GM18526 (cell line): ENCODE results near the gene MED31.

ENCODE experiments used
- POLR2A ChIP-seq: IDR thresholded peaks from 3 replicates; pipeline ENCODE4 v1.6.1; 2011; ENCODE audit not compliant: insufficient read length; ENCODE audit errors: extremely low read depth

The MED31 gene

GRCh38 chr17:6651354-6651918 is at the start of gene MED31, which contains the start of gene C17orf100:
Gene MED31, minus strand, starts transcription at chr17:6651605. Its CDS starts 77 bp downstream, at chr17:6651528.
Gene C17orf100, plus strand, starts transcription at chr17:6651762. Its CDS starts 152 bp downstream, at chr17:6651914.
- TF ChIP-seq POLR2A = peak; percentile 59

- no peak for TF ChIP-seq POLR2A
Observed at GRCh38 chr17:6700948-6701307, 49.5 kb upstream of the MED31 start.

DNA sequence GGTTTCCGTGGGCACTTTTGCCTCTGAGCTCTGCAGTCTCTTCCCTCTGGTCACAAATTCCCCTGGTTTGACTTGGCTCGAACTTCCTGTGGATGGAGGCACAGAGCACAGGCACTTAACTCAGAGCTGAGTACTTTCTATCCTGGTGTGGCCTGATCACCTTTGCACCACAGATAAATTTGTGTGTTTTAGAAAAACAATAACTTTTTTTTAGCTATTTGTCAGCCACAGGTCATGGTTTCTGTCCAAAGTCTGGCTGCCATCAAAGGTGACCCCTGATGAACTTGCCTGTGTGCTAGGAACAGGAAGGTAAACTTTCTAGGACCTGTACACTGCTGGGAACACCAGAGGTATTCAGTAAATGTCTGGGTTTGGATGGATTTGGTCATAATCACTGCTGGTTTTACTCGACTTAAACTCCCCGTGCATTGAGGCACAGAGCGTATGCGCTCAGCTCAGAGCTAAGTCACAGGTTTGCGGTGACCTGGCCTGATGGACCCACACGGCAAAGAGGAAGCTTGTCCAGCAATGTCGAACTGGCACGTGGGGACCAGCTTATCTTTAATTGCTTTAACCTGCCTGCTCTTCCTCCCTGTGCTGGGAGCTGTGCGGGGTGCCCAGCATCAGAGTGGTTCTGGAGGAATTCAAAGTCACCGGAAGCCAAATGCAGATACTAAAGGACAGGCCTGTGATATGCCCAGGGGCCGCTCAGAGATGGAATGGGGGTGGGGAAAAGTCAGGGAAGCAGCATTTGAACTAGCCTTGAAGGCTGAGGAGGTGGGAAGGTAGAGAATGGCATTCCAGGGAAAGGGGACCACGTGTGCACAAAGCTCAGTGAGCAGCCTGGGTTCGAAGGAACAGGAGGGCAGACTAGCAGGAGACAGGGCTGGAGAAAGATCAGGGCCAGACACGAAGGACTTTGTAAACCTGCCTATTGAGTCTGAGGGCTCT is 48.9 kb upstream of the MED31 start:
- no peak for TF ChIP-seq POLR2A

DNA sequence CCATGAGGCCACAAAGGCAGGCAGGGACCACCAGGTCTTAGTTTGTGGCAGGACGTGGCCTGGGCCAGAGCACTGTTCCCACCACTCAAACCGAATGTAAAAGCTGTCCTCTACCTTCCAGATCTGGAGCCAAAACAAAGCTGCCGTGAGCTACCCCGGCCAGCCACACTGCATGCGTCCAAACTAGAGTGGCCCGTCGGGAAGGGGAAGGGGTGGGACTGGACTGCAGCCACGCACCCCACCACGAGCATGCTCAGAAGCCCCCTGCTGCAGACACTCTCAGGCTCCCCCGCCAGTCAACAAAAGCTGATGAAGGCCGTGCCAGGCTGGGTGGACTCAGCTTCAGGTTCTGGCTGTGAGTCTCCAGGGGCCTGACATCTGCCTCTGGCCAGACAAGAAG is 46.6 kb upstream of the MED31 start:
- no peak for TF ChIP-seq POLR2A

DNA sequence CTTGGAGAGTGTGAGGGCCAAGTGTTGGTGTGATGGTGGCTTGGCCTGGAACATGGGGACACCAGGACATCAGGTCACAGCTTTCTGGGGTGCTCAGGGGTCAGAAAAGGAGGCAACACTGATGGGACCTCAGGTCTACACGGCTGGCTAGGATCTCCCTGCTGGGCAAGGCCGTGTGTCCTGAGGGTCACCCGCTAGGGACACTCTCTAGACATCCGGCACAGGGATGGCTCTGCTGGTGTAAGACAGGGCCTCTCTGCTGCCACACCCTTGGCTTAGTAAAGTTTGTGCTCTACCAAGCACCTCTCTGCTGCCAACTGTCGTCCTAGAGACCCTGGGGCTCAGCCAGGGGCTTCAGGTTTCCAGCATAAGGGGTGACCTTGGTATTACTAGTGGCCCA is 45.5 kb upstream of the MED31 start:
- TF ChIP-seq POLR2A = no peak

- no peak for TF ChIP-seq POLR2A
Observed at GRCh38 chr17:6695565-6695964, 44.2 kb upstream of the MED31 start.

GRCh38 chr17:6695051-6695450 is 43.6 kb upstream of the MED31 start:
- TF ChIP-seq POLR2A = no peak

- TF ChIP-seq POLR2A = no peak
Observed at GRCh38 chr17:6691546-6691945, 40.1 kb upstream of the MED31 start.

- no peak for TF ChIP-seq POLR2A
Observed at GRCh38 chr17:6690641-6691040, 39.2 kb upstream of the MED31 start.

DNA sequence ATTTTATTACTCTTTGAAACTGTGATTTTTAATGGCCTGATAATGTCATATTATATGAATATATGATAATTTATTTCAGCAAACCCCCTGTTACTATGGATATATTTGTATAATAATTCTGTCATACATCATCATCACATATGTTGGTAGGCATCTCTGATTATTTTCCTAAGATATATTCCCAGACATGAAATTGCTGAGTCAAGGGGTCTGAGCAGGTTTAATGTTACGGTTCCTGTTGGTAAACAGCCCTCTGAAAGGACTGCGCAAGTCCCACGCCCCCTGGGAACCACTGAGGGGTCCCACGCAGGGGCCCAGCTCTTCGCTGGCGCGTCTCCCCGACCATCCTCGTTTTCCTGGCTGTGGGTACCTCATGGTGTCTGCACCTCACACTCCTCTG is 37.5 kb upstream of the MED31 start:
- TF ChIP-seq POLR2A = no peak

GRCh38 chr17:6686026-6686425 is 34.6 kb upstream of the MED31 start:
- no peak for TF ChIP-seq POLR2A

DNA sequence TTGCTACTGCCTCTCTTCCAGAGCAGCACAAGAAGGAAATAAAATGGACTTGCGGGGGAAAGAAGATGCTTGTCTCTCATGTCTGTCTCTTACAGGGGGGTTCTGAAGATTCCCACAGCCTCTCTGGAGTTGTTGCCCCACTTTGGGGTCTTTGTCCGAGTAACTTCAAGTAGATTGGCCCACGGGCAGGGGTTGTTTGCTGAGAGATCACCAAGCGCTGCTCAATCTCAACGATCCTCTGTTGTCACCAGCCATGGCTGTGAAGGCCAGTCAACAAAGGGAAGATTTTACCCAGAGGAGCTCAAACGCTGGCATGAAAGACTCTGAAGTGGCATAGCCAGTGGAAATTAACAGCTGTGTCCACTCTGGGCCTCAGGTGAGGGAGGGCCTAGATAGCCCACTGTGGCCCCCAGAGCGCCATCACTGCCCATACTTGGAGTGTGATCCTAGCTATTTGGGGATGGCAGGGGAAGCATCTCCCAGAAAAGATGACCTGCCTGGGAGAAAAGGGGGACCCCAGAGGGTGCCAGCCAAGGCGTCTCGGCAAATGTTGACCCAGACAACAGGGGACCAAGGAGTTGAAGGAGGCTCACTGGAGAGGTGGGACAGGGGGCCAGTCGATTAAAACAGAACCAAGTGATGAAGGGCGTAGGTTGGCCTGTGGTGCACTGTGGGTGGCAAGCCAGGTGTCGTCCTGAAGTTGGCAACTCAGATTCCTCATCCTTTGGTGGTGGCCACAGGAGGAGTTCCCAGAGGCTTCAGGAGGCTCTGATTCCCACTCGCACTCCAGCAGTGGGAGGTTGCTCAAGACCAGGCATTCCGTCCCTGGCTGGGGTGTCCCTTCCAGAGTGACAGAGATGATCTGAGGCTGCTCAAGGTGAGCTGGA is 33.7 kb upstream of the MED31 start:
- no peak for TF ChIP-seq POLR2A

DNA sequence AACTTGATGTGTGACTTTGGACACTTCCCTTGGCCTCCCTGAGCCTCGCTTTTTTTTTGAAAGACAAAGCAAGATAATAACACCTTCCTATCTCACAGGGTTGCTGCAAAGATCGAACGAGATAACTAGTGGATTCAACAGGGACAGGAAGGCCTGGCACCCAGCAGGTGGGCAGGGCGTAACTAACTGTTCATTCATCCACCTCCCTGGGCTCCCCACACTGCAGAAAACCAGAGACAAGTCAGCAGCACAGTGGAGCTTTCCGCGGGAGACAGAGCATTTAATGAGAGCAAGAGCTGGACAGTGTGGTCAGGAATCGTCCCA is 33.0 kb upstream of the MED31 start:
- TF ChIP-seq POLR2A = no peak

DNA sequence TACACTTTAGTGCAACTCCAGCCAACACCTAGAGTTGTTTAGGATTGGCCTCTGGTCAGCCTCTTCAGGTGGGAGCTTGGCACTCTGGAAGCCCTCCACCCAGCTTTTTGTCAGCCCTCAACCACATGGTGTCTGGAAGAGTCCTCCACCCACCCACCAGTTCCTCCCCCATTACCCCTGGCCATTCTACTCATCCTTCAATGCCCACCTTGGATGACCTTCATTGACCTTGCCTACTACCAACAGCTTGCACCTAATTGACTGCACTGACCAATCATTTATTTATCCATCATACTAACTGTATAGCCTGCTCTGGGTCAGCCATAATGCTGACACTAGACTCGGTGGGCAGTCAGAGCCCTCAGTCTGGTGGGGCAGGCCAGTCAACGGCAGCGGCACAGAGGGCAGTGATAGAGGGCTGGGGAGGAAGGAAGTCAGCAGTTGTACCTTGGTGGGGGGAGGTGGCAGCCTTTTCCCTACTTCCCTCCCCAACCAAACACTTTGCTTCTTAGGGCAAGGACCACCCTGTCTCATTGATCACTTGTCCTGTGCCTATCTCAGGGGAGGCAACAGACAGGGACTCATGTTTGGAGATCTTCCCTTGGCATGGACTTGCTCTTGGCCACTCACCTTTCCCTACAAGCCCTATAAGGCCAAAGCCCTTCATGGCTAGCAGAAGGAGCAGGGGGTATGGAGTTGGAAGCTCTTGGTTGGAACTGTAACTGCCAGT is 32.5 kb upstream of the MED31 start:
- no peak for TF ChIP-seq POLR2A

- no peak for TF ChIP-seq POLR2A
Observed at GRCh38 chr17:6683081-6683684, 31.8 kb upstream of the MED31 start.
